ENCODE data around the gene C1QB. TPM values are rescaled to one million over a fixed set of nuclear protein-coding genes. Genes with fewer than 3 reads are reported as not detected.

Gene C1QB
- total and polyA plus RNA-seq, 2 of the 8 experiments (the other 6 are each of a cell fraction or from before 2014, with no cell fraction given), result not detected

- Histone ChIP-seq H3K36me3 (ENCODE audit: control insufficient read depth in 2 of 4, insufficient read depth in 4 of 4, low read length in 3 of 4) (no peaks in the 10 kb centered on the region), H2AFZ (ENCODE audit: low read length) (no peak overlapping the region), H4K5ac (ENCODE audit: insufficient read length, low read depth, low read length) (no peak overlapping the region), H3K9me3 (ENCODE audit: insufficient read depth in 2 of 2, low read depth in 1 of 2, low read length in 1 of 2) (no peaks in the 10 kb centered on the region), H2BK15ac (ENCODE audit: low read length) (no peak overlapping the region), H2BK20ac (ENCODE audit: low read length) (no peak overlapping the region), H4K20me1 (replicated peaks in 1 of 2; ENCODE audit: control insufficient read depth in 1 of 2, insufficient read depth in 2 of 2, low read length in 2 of 2) (peaks cover 0 to 3% of the 10 kb centered on the region in 2 experiments), H3K79me2 (ENCODE audit: control insufficient read depth in 1 of 2, insufficient read depth in 2 of 2, low read length in 2 of 2) (no peaks in the 10 kb centered on the region), H3K14ac (ENCODE audit: insufficient read length) (no peak overlapping the region), H3K4me1 (replicated peaks in 1 of 4; ENCODE audit: control insufficient read depth in 3 of 4, insufficient read depth in 4 of 4, low read length in 3 of 4) (peaks cover 6 to 33% (median 21%) of the 10 kb centered on the region in 4 experiments), H2BK5ac (ENCODE audit: low read depth, low read length) (no peak overlapping the region), H4K8ac (ENCODE audit: extremely low read depth, insufficient read depth, low read length) (no peak overlapping the region), H2BK12ac (ENCODE audit: low read depth, low read length) (no peak overlapping the region), H3K4me3 (ENCODE audit: extremely low read depth in 1 of 4, insufficient read depth in 2 of 4, low read depth in 3 of 4, low read length in 4 of 4) (peak overlapping the region in 2 of 4 experiments; percentile 18 to 26; a peak in 2 of 8 replicates), H3K4ac (replicated peaks; ENCODE audit: insufficient read length, low read depth, low read length) (no peak overlapping the region), H3K23ac (ENCODE audit: insufficient read length) (no peak overlapping the region), H2BK120ac (replicated peaks; ENCODE audit: low read depth, low read length) (no peak overlapping the region), H3K9ac (replicated peaks in 1 of 4; ENCODE audit: extremely low read depth in 1 of 4, low read depth in 3 of 4, low read length in 3 of 4) (no peak overlapping the region), H4K91ac (replicated peaks; ENCODE audit: insufficient read length, low read length) (no peak overlapping the region), H3K23me2 (ENCODE audit: low read depth, low read length) (no peaks in the 10 kb centered on the region; the same call in 1 of the 2 replicates), H2AK5ac (ENCODE audit: low read depth, low read length) (no peak overlapping the region), H3K4me2 (ENCODE audit: insufficient read depth in 1 of 2, low read depth in 2 of 2, low read length in 2 of 2) (peak overlapping the region; percentile 44 to 48; a peak in 1 of 4 replicates), H3K27ac (ENCODE audit: low read depth, low read length) (no peak overlapping the region), H3K79me1 (ENCODE audit: low read depth, low read length) (no peaks in the 10 kb centered on the region), H3K18ac (ENCODE audit: extremely low read depth, low read length) (no peak overlapping the region), H3K56ac (replicated peaks; ENCODE audit: insufficient read length, low read depth, low read length) (no peak overlapping the region), H3K27me3 (replicated peaks in 1 of 4; ENCODE audit: control insufficient read depth in 3 of 4, extremely low read depth in 1 of 4, insufficient read depth in 3 of 4, low read length in 3 of 4) (no peaks in the 10 kb centered on the region)
- no peak for FAIRE-seq
- WGBS, 2 experiments (ENCODE audit: extremely low coverage in 1 of 2, insufficient coverage in 1 of 2, insufficient read length in 1 of 2, insufficient replicate concordance in 2 of 2, low coverage in 1 of 2, low lambda C conversion rate in 2 of 2, missing lambda C conversion rate in 1 of 2), result 50% methylated on average over 20 of the region's 20 CpGs; no CpG with 5 or more reads in 1 of the 2 experiments
- no peak for DNase-seq (ENCODE audit: low read depth in 1 of 2, low spot score in 2 of 2)
- ChIA-PET POLR2A (ENCODE audit: partially characterized antibody) (interaction anchor here (1.1 to 2.0 kb wide), 3 partner anchors 11 to 15 kb away, joined by 3 to 6 read pairs (median 4); no protein-coding TSS in a partner anchor), CTCF (ENCODE audit: partially characterized antibody) (interaction anchor here (0.9 to 1.7 kb wide), 6 partner anchors 10 to 28 kb away, joined by 3 to 4 read pairs (median 4); partner anchors contain the start of gene C1QA)
- TF ChIP-seq POU5F1 (IDR thresholded peaks at IDR 0.05; ENCODE audit: low read depth, low read length), result no peak
- TF ChIP-seq USF2 (IDR thresholded peaks at IDR 0.05; ENCODE audit: low read length), result peak; percentile 32; the same call in 1 of the 2 replicates
Observed at GRCh38 chr1:22626237-22627157, 26.5 kb upstream of the C1QB start.
